Neuronal stem cell (in vitro differentiated cells): ENCODE data around the gene XAB2.
A peak's percentile ranks its signal among the peaks of the same experiment; 100 is the strongest.

Source experiments
- DNase-seq: peaks from one replicate; pipeline ENCODE4 v3.0.0-alpha.2; 2013; ENCODE audit warnings: low spot score
- H2AFZ ChIP-seq: one replicate; pipeline ENCODE4 v1.6.1; 2013; ENCODE audit warnings: mild to moderate bottlenecking, low read length, inconsistent platforms
- H2AK5ac ChIP-seq: 2 replicates; pipeline ENCODE4 v1.6.1; 2013; ENCODE audit warnings: low read depth, mild to moderate bottlenecking, inconsistent platforms, low read length, moderate library complexity, mixed read lengths
- H2BK120ac ChIP-seq: 2 replicates; pipeline ENCODE4 v1.6.1; 2013; ENCODE audit warnings: low read depth, mild to moderate bottlenecking, inconsistent platforms, low read length, moderate library complexity, mixed read lengths
- H2BK12ac ChIP-seq: one replicate; pipeline ENCODE4 v1.6.1; 2013; ENCODE audit warnings: low read length, inconsistent platforms
- H2BK15ac ChIP-seq: 2 replicates; pipeline ENCODE4 v1.6.1; 2013; ENCODE audit warnings: mild to moderate bottlenecking, low read length, inconsistent platforms, mixed read lengths
- H2BK5ac ChIP-seq: one replicate; pipeline ENCODE4 v1.6.1; 2013; ENCODE audit warnings: inconsistent platforms, mild to moderate bottlenecking, low read length, moderate library complexity
- H3K14ac ChIP-seq: one replicate; pipeline ENCODE4 v1.6.1; 2013; ENCODE audit warnings: low read length, inconsistent platforms
- H3K18ac ChIP-seq: 2 replicates; pipeline ENCODE4 v1.6.1; 2013; ENCODE audit warnings: low read length, inconsistent platforms
- H3K23ac ChIP-seq: 2 replicates; pipeline ENCODE4 v1.6.1; 2013; ENCODE audit warnings: low read depth, mild to moderate bottlenecking, mixed read lengths, low read length, inconsistent platforms; ENCODE audit not compliant: poor library complexity
- H3K27ac ChIP-seq: replicated peaks from 3 replicates; pipeline ENCODE4 v1.5.1; 2013; ENCODE audit warnings: low read length, inconsistent platforms
- H3K27me3 ChIP-seq, 3 experiments: 2 replicates each; pipeline ENCODE4 v1.6.1; 2013; ENCODE audit warnings: low read length in 3 of 3, mild to moderate bottlenecking in 2 of 3, inconsistent platforms in 1 of 3, low read depth in 1 of 3, mixed read lengths in 1 of 3, moderate library complexity in 1 of 3; ENCODE audit not compliant: control insufficient read depth in 3 of 3, insufficient read depth in 3 of 3
- H3K36me3 ChIP-seq, 2 donors: replicated peaks in 1 of 2; 2 replicates each; pipeline ENCODE4 v1.6.1; 2013; ENCODE audit warnings: low read length in 2 of 2; ENCODE audit not compliant: control insufficient read depth in 2 of 2, insufficient read depth in 2 of 2
- H3K4ac ChIP-seq: 2 replicates; pipeline ENCODE4 v1.6.1; 2013; ENCODE audit warnings: inconsistent platforms, mild to moderate bottlenecking, low read length, moderate library complexity
- H3K4me1 ChIP-seq, 2 donors: 1 replicate in 1 of 2; 2 replicates in 1 of 2; pipeline ENCODE4 v1.6.1; 2013; ENCODE audit warnings: low read length in 2 of 2, low read depth in 1 of 2; ENCODE audit not compliant: control insufficient read depth in 2 of 2, insufficient read depth in 1 of 2
- H3K4me2 ChIP-seq: one replicate; pipeline ENCODE4 v1.6.1; 2013; ENCODE audit warnings: mild to moderate bottlenecking, low read length, inconsistent platforms; ENCODE audit not compliant: insufficient read depth, poor library complexity, severe bottlenecking
- H3K4me3 ChIP-seq, 2 donors: 2 replicates each; pipeline ENCODE4 v1.5.1; 2013; ENCODE audit warnings: low read length in 2 of 2, mild to moderate bottlenecking in 2 of 2, inconsistent platforms in 1 of 2, moderate library complexity in 1 of 2
- H3K79me1 ChIP-seq: one replicate; pipeline ENCODE4 v1.6.1; 2013; ENCODE audit warnings: low read depth, mild to moderate bottlenecking, inconsistent platforms, low read length, moderate library complexity
- H3K9ac ChIP-seq: one replicate; pipeline ENCODE4 v1.6.1; 2013; ENCODE audit warnings: mild to moderate bottlenecking, low read depth, low read length, inconsistent platforms; ENCODE audit not compliant: poor library complexity
- H3K9me3 ChIP-seq, 2 donors: replicated peaks in 1 of 2; 2 replicates each; pipeline versions ENCODE3 to v1.6.1; 2013; ENCODE audit warnings: low read length in 2 of 2, mild to moderate bottlenecking in 2 of 2, inconsistent platforms in 1 of 2, low read depth in 1 of 2, mixed read lengths in 1 of 2, moderate library complexity in 1 of 2; ENCODE audit not compliant: control insufficient read depth in 2 of 2, insufficient read depth in 1 of 2
- H4K8ac ChIP-seq: one replicate; pipeline ENCODE4 v1.6.1; 2013; ENCODE audit warnings: low read depth, mild to moderate bottlenecking, inconsistent platforms, low read length, moderate library complexity
- H4K91ac ChIP-seq: one replicate; pipeline ENCODE4 v1.6.1; 2013; ENCODE audit warnings: low read length, low read depth, mild to moderate bottlenecking, inconsistent platforms; ENCODE audit not compliant: poor library complexity
- WGBS, 2 donors: extraction: QIAGEN DNeasy Blood & Tissue Kit; methylation state at CpG; one replicate each; pipeline ENCODE4 v1.1.7; 2013; ENCODE audit warnings: missing lambda C conversion rate in 2 of 2, mixed read lengths in 1 of 2; ENCODE audit not compliant: insufficient read length in 2 of 2, insufficient replicate concordance in 1 of 2; ENCODE audit errors: extremely low coverage in 2 of 2; 5-methylcytosine and 5-hydroxymethylcytosine counted together

The XAB2 gene

GRCh38 chr19:7648265-7649014 lies 19.1 kb upstream of the XAB2 start:
- Histone ChIP-seq H3K27ac (no peak overlapping the region), H2BK120ac (no peak overlapping the region), H3K9me3 (no peaks in the 10 kb centered on the region), H3K36me3 (no peaks in the 10 kb centered on the region), H2AK5ac (no peak overlapping the region), H3K4me1 (peaks cover 2 to 3% of the 10 kb centered on the region in 2 donors), H4K8ac (no peak overlapping the region), H3K9ac (no peak overlapping the region), H4K91ac (no peak overlapping the region), H2AFZ (no peak overlapping the region), H3K27me3 (peaks cover 0 to 26% (median 5%) of the 10 kb centered on the region in 3 experiments), H3K4me3 (no peak overlapping the region), H2BK5ac (no peak overlapping the region), H3K18ac (no peak overlapping the region), H2BK12ac (no peak overlapping the region), H2BK15ac (no peak overlapping the region), H3K23ac (no peak overlapping the region), H3K79me1 (peaks cover 2% of the 10 kb centered on the region), H3K4ac (no peak overlapping the region), H3K14ac (no peak overlapping the region), H3K4me2 (no peak overlapping the region)
- DNase-seq = no peak
- no CpG with 5 or more reads among the region's 15 CpGs for WGBS, 2 donors

- Histone ChIP-seq H3K4me2 (no peak overlapping the region), H3K18ac (no peak overlapping the region), H2BK5ac (no peak overlapping the region), H3K4me3 (no peak overlapping the region), H3K4ac (no peak overlapping the region), H2AFZ (no peak overlapping the region), H2AK5ac (no peak overlapping the region), H3K9me3 (no peaks in the 10 kb centered on the region), H3K27ac (no peak overlapping the region), H2BK12ac (no peak overlapping the region), H2BK15ac (no peak overlapping the region), H3K9ac (no peak overlapping the region), H4K8ac (no peak overlapping the region), H3K27me3 (peaks cover 0 to 22% (median 5%) of the 10 kb centered on the region in 3 experiments), H3K14ac (no peak overlapping the region), H3K36me3 (no peaks in the 10 kb centered on the region), H3K4me1 (peaks cover 0 to under 1% of the 10 kb centered on the region in 2 donors), H2BK120ac (no peak overlapping the region), H3K23ac (no peak overlapping the region), H4K91ac (no peak overlapping the region), H3K79me1 (peaks cover 2% of the 10 kb centered on the region)
- no peak for DNase-seq
- no CpG with 5 or more reads among the region's 26 CpGs for WGBS, 2 donors
Measured at GRCh38 chr19:7647156-7647555, 17.8 kb upstream of the XAB2 start.

- no peaks in the 10 kb centered on the region for H3K36me3 ChIP-seq
- no peak overlapping the region for H3K4ac ChIP-seq
- no peaks in the 10 kb centered on the region for H3K4me1 ChIP-seq
- no peak overlapping the region for H2BK5ac ChIP-seq
- no peak overlapping the region for H3K23ac ChIP-seq
- no peak overlapping the region for H2BK15ac ChIP-seq
- H3K27me3 ChIP-seq = peaks cover 0 to 22% (median 4%) of the 10 kb centered on the region in 3 experiments
- WGBS, 2 donors = no CpG with 5 or more reads among the region's 8 CpGs
- H3K4me2 ChIP-seq = no peak overlapping the region
- no peak overlapping the region for H2BK120ac ChIP-seq
- H3K79me1 ChIP-seq = peaks cover 2% of the 10 kb centered on the region
- no peaks in the 10 kb centered on the region for H3K9me3 ChIP-seq
- no peak overlapping the region for H3K18ac ChIP-seq
- H2AFZ ChIP-seq = no peak overlapping the region
- H4K91ac ChIP-seq = no peak overlapping the region
- no peak for DNase-seq
- peak overlapping the region; percentile 74 for H2AK5ac ChIP-seq
- no peak overlapping the region for H3K4me3 ChIP-seq
- H3K9ac ChIP-seq = no peak overlapping the region
- no peak overlapping the region for H4K8ac ChIP-seq
- H3K27ac ChIP-seq = no peak overlapping the region
- no peak overlapping the region for H2BK12ac ChIP-seq
- H3K14ac ChIP-seq = no peak overlapping the region
Measured at GRCh38 chr19:7646426-7646700, 17.0 kb upstream of the XAB2 start.

- no peaks in the 10 kb centered on the region for H3K36me3 ChIP-seq
- H2AK5ac ChIP-seq = peak overlapping the region; percentile 75
- H2AFZ ChIP-seq = peak overlapping the region; percentile 17
- H3K4ac ChIP-seq = no peak overlapping the region
- no peak overlapping the region for H3K27ac ChIP-seq
- no peak overlapping the region for H2BK15ac ChIP-seq
- no peak overlapping the region for H2BK120ac ChIP-seq
- peaks cover 0 to 17% (median under 1%) of the 10 kb centered on the region in 3 experiments for H3K27me3 ChIP-seq
- H3K4me2 ChIP-seq = no peak overlapping the region
- H3K23ac ChIP-seq = no peak overlapping the region
- no peak overlapping the region for H3K18ac ChIP-seq
- H3K4me3 ChIP-seq = no peak overlapping the region
- no peak overlapping the region for H3K9ac ChIP-seq
- H3K9me3 ChIP-seq = no peaks in the 10 kb centered on the region
- H3K4me1 ChIP-seq = no peaks in the 10 kb centered on the region
- WGBS, 2 donors = no CpG with 5 or more reads among the region's 20 CpGs
- peaks cover 2% of the 10 kb centered on the region for H3K79me1 ChIP-seq
- no peak overlapping the region for H4K91ac ChIP-seq
- H3K14ac ChIP-seq = no peak overlapping the region
- H4K8ac ChIP-seq = no peak overlapping the region
- H2BK5ac ChIP-seq = no peak overlapping the region
- DNase-seq = no peak
- H2BK12ac ChIP-seq = peak overlapping the region; percentile 73
Measured at GRCh38 chr19:7645656-7646425, 16.5 kb upstream of the XAB2 start.
